GM21737 (cell line): Measurements from ENCODE around the gene ATP1A2.
"Not testable (repeated sequence)": the region's sequence is repeated elsewhere in the genome, so short reads cannot be mapped to it uniquely, and the experiment has no call there.

ENCODE experiments used
- ATAC-seq: cut with Tn5 transposase; IDR thresholded peaks from one replicate; pipeline ENCODE4 v1.9.1; 2021; ENCODE audit warnings: mild to moderate bottlenecking, moderate library complexity; ENCODE audit not compliant: unreplicated experiment

ATP1A2 gene

DNA sequence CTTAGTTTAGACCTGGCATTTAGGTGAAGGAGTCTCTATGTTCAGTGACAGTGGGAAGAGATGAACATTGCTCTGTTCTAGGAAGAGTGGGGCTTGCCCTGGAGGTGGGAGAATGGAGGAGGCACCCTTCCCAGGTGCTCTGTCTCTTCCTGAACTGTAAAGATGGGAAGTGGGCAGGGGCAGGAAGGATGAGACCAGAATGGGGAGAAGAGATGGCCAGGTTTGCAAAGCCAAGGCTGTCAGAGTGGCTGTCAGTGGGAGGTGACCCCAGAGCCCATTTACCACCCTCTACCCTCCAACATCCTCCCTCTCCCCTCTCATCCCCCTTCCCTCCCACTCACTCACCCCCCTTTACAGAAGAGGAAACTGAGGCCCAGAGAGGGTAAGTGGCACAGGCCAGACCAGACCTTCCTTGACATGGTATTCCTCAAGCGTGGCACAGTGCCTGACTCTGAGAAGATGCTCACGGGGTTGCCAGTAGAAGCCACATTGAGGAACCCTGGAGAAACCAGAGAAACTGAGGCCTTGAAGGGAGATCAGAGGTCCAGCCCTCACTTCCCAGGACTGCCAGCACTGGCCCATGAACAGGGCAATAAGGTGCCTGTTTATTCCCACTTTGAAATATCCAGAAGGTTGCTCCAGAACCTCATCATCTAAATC, 15.7 kb upstream of the ATP1A2 start:
- ATAC-seq, result no peak

DNA sequence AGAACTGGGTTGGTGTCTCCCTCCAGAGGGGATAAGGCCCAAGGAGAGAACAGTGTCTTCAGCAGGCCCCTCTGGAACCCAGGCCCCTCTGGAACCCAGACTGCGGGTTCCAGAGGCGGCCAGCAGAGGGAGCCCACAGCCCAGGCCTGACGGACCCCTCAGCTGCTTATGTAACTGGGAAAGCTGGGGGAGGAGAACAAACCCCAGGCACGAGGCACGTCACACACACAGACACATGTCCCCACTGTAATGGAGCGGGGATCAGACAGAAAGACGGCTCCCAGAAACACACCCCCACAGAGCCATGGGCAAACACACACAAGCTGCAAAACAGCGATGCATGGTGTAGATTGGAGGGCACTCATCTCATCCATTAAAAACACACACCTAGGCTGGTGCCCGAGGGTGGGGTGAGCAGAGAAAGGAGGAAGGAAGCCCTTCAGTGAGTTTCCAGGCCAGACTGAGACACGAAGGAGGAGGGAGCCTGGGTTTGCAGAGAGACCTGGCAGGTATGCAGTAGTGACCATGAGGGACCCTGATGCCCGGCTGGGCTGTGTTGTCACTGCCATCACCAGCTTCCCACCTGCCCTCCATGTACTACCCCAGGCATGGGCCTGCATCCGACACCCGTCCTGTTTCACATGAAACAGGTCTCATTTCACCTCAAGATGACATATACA, 14.4 kb upstream of the ATP1A2 start:
- ATAC-seq, result no peak

DNA sequence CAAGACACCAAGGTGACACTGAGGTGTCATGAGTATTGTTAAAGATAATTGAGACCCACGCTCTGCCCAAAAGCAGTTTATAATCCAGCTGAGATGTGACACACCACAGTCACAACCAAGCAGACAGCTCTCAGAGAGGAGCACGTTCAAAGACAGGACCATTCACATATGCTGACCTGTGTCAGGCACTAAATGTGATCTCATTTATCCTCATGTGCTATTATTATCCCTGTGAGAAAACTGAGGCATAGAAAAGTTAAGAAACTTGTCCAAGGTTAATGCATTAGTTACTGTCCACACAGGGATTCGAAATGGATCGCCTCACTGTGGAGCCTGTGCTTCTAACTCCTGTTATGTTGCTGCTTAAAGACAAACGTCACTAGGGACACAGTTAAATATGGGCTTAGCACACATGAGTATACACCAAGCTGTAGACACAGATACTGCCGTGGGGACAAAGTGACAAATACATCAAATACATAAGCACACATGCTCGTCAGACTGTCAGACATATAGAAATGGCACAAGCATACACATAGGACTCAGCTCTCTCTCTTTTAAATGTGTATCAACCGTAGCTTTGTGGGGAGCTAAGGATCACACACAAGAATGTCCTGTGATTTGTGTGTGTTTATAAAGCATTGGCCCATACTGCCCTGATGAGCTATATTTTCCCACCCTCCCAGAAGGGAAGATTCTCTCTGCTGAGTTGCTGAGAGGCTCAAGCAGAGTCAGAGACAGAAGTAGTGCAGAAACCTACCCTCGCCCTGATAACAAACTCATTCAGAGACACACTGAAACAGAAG, 13.6 kb upstream of the ATP1A2 start:
- no peak for ATAC-seq

DNA sequence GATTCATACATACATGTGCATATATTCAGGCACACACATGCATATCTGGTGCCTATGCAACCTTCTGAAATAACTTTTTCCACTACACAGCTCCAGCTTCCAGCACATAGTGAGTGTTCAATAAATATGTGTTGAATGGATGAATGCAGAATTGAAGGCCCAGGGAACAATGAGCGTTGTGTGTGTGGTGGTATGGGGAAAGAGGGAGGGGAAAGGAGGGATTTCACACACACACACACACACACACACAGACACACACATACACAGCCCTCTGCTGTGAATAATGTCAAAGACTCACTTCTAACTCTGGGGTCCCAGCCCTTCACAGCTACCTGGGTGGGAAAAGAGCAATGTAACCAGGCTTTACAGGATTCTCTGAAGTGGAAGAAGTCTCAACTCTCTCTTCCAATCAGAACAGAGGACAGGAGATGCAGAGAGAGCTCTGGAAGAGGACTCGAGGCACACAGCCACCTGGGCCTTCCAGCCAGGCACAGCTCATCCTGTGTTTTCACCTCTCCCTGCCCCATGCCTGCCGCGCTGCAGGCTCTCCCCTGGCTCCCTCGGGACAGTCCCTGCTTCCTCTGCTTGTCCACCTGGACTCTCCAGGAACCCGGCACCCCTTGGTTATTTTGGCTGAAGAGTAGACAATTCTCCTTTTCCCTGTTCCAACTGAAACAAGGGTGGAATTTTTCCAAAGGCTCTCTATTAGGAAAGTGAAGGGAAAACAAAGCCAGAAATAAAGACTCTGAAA, 11.7 kb upstream of the ATP1A2 start:
- ATAC-seq, result no peak

DNA sequence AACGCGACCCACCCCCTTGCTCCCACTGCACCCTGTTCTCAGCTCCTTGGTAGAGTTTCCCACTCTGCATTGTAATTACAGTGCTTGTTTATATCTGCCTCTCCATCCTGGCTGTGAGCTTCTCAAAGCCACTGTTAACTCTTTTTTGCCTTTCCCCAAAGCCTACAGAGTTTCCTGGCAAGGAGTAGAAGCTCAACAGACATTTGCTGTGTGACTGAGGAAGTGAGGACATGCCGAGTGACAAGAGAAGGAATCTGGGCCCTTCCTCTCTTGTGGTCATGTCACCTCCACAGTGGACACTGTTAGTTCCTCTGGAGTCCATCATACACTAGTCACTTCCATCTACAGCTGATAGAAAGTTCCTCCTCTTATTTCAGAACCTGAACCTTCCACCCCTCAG, 11.1 kb upstream of the ATP1A2 start:
- ATAC-seq, result no peak

DNA sequence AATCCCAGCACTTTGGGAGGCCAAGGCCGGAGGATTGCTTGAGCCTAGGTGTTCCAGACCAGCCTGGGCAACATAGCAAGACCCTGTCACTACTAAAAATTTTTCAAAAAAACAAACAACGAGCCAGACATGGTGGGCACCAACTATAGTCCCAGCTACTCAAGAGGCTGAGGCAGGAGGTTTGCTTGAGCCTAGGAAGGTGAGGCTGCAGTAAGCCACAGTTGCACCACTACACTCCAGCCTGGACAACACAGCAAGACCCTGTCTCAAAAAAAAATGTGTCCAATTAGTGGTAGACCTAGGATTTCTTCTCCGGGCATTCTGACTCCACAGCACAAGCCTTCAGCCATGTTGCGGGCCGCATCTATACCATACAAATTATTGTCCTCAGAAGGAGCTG, 10.4 kb upstream of the ATP1A2 start:
- ATAC-seq, result no peak

DNA sequence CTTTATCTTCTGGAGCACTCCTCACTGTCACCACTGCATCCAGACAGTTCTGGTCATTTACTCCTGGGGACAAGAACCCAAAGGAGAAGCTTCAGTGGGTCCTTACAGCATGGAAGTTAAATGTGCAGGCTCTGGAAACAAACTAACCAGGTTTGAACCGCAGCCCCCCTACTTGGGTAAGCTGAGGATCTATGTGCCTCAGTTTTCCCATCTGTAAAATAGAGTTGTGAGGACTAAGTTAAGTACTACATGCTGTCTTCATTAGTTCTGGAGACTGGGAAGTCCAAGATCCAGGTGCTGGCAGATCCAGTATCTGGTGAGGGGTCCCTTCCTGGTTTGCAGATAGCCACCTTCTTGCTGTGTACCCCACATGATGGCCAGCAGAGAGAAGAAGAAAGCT, 8.0 kb upstream of the ATP1A2 start:
- no peak for ATAC-seq

DNA sequence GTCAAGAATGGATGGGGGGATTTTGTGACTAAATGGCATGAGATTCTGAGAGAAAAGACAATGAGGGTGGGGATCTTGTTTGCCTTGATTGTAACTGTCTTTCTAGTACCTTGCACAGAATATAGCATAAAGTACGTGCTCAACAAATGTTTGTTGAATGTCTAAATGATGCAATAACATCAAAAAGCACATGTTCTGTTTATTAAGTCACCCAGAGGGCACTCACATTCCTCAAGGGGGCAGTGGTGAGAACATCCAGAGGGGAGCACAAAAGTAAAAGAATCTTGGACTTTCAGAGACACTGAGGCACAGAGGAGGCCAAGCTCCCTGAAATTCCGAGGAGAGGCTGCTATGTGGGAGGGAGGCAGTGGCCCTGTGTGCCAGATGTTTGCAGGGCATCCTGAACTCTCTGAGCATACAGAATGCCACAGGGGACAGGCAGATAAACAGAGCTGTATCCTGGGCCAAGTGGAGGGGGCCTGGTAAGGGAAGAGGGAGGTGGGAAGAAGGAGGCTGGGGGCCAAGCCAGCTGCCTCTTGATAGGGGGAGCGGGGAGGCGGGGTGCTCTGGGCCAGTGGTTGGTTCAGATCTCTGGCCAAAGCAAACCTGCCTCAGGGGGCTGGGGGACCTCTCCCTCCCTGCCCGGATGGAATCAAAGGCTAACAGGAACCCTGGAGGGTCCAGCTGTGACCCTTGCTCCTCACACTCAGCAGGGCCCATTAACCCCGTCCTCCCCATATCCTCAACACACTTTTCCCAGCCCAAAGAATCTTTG, 6.5 kb upstream of the ATP1A2 start:
- no peak for ATAC-seq

DNA sequence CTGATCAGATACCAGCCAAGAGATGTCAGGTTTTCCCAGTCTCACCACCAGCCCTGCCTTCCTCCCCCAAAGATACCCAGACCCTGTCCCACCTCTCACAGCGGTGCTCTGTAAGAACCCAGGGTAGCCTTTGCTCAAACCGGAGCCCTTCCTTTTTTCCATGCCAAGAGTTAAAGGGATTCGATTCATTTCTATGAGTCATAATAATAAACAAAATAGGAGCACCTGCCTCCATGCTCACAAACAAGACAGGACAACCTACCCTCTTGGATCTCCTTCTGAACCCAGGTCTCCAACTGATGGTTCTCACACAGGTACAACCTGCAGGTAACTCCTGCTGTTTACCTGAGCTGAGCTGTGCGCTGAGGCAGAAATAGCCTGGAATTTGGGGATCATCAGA, 5.9 kb upstream of the ATP1A2 start:
- no peak for ATAC-seq

DNA sequence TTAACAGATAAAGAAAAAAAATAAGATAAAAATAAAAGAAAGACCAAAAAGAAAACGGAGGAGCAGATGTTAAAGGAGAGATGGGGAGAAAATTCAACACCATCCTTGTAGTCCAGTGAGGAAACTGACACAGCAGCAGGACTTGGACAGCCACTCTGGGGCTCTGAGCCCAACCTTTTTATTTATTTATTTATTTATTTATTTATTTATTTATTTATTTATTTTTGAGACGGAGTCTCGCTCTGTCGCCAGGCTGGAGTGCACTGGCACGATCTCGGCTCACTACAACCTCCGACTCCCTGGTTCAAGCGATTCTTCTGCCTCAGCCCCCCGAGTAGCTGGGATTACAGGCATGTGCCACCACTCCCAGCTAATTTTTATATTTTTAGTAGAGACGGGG, 4.1 kb upstream of the ATP1A2 start:
- ATAC-seq, result not testable (repeated sequence)

DNA sequence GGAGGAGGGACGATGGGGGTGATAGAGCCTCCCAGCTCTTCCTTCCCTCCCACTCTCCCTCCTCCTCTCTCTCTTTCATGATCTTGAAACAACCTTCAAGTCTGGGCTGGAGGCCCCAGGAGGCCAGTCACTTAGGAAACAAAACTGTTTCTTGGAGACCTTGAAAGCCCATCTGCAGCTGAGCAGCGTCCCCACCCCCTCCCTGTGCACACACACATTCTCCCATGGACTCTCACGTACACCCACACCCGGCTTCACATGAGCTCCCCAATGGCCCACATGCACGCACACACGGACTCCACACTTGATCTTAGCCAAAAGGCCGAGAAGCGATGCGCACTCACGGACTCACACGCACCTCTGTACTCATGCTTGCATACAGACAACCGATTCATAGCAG, 3.2 kb upstream of the ATP1A2 start:
- ATAC-seq, result no peak

DNA sequence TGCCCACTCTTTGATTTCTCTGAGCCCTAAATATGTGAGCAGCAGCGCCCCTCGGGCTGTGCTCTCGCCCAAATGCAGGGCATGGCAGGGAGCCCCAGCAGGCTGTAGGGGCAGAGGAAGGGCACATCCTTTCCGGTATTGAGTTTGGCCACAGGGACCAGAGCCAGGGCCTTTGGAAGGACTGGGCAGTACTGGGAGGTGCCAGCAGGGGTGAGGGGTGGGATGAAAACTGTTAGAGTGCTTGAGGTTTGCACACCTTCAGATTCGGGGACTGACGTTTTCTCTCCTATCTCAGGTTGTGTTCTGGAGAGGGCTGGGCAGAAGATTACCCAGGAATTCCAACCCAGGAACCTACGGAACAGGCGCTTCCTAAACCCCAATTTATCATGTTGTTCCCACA, 2.2 kb upstream of the ATP1A2 start:
- ATAC-seq, result no peak

DNA sequence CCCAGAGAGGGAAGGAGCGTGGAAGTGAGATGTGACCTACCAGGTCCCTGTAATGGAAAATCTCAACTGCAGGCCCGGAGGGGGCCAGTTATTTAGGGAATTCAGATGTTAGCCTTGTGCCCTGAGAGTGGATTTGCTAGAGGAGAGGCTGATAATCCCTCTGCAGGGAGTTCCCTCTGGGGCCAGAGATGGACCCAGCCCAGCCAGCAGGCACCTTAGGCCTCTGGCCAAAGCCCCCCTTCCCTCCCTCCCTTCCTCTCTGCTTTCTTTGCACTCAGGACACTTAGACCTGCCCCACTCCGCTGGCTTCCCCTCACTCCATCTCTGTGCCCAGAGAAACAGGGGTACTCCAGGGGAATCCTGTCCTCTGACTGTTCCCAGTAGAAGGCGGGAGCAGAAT, 1.5 kb upstream of the ATP1A2 start:
- no peak for ATAC-seq

DNA sequence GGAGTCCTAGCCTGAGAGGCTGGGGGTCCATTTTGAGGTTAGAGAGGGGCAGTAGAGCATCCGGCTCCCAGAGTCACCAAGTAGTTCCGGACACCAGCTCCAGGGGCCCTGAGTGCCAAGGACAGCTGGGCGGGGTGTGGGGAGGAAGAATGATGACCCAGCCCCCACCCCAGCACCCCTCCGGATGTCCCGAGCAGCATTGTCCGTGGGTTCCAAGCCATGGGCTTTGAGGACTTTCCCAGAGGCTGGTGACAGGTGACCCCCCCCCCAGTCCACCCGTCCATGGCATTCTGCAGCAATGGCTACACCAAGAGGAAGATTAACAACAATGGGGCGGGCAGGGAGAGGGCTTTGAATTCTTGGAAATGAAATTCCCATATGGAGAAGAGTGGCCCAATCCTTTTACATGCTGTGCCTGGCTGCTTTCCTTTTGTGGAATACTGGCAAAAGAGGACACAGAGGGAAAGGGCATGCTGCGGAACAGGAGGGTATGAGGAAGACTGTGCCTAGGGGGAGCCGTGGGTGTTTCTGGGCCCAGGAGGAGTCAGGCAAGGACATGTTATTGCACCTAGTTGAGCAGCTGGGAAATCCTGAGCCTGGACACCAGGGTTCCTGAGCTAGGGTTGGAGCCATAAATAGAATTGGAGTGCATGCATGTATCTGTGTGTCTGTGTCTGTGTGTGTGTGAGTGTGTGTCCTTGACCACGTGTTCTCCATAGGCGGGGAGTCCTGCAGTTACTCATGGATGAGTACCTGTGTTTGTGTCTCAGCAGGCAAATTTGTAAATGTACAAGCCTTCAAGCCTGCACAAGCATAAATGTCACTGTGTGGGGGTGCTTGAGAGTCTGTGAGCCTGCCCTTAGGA, 956 bp downstream of the ATP1A2 start:
- ATAC-seq, result no peak

DNA sequence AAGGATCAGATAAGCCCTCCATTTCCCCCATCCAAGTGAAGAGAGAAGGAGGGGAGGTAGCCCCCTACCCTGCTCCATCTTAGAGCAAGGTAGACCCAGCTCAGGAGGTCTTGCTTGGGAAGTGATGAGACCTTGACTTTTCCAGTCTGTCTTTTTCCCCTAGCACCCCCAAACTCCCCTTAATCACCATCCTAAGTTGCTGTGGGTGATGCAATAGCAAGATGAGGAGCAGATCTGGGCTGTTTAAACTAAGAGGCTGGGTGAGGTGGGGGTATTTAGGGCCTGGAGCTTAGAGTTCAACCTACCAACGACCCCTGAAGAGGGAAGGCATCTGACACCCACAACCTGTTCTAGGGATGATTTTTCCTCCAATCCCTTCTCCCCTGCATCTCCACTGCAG, 1.7 kb downstream of the ATP1A2 start:
- no peak for ATAC-seq

DNA sequence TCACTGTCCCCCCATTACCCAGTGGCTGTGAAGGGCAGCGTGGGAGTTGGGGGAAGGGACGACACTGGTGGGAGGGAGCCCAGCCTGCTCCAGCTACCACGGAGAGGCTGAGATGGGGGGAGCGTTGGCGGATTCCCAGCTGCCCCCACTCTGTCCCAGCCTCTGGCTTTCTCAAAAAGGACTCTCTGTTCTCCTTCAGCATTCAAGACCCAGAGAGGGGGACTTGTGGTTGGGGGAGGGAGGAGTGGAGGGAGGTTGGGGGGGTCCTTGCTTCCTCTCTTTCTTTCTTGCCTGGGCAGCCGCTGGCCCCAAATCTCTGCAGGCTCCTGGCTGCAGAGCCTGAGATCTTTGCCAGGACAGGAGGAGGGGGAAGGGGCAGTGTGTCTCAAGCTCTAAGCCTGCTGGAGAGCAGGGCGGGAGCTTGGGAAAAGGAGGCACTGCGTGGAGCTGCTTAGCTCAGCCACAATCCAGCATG, 2.2 kb downstream of the ATP1A2 start:
- no peak for ATAC-seq

DNA sequence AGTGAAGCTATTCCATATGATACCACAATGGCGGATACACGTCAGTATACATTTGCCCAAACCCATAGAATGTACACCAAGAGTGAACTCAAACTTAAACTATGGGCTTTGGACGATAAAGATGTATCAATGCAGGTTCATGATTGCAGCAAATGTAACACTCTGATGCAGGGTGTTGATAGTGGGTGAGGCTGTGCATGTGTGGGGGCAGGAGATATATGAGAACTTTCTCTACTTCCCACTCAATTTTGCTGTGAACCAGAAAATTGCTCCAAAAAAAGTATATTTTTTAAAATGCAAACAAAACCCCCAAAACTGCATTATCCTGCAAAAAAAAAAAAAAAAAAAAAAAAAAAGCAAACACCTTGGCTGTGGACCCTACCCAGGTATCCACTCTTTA, 3.4 kb downstream of the ATP1A2 start:
- ATAC-seq, result no peak

DNA sequence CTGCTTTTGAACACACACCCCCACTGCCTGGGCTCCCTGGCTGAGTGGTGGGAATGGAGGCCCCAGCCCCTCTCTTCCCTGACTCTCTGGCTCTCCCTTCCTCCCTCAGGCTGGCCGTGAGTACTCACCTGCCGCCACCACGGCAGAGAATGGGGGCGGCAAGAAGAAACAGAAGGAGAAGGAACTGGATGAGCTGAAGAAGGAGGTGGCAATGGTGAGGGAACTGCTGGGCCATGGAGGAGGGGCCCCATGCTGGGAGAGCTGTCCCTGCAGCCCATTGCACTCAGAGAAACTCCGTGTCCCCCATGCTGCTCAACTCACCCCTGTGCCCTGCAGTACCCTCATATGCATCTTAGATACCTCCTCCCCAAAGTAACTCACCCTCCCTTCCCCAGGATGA, 5.2 kb downstream of the ATP1A2 start:
- ATAC-seq, result no peak

DNA sequence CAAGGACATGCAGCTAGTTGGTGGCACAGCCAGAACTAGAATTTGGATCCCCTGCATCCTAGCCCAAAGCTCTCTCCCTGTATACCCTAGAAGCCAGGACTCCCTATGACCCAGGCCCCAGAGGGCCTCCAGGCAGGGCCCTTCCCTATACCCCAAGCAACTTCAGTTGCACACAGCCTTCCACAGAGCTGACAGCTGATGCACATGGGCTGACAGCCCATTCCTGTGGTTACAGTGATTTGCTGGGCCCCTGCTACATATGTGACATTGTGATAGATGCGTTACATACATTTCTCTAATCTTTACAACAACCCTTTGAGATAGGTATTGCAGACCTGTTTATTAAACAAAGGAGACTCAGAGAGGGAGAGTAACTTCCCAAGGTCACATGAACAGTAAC, 5.8 kb downstream of the ATP1A2 start:
- ATAC-seq, result no peak
